ENCODE results near the gene ETS2. TPM values are rescaled to one million over a fixed set of nuclear protein-coding genes. Genes with fewer than 3 reads are reported as not detected.

Gene ETS2
- total and polyA plus RNA-seq, 10 of the 15 experiments (the other 5 are each of a cell fraction or from before 2014, with no cell fraction given) = 0.52 to 8.6 (median 3.8) TPM

DNA sequence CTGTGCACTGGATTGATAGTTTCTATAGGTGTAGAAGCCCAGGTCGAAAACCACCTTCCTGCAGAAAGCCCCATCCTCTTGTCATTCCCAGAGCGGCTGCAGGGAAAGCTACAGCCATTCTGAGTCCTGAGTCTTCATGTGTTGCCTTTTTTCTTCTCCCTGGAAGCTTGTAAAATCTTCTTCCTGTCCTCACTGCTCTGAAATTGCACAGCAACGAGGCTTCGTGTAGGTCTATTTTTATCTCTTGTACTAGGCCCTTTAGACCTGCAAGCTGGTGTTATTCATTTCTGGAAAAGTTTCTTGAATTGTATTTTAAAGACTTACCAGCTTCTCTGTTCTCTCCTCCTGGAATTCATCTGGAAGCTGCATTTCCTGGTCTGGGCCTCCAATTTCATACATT, 44.2 kb upstream of the ETS2 start:
- FAIRE-seq (no peak), ATAC-seq (no peak), DNase-seq (ENCODE audit: low read depth, low spot score) (no peak)
- RAD21 ChIA-PET (ENCODE audit: unreplicated experiment) = interaction anchor here (0.6 kb wide), 1 partner anchor 34 kb away, joined by 3 read pairs; no protein-coding TSS in a partner anchor
- no peaks in the 10 kb centered on the region for H3K79me2 ChIP-seq (ENCODE audit: control insufficient read depth, insufficient read depth, low read length)
- H3K9ac ChIP-seq (ENCODE audit: control insufficient read depth, insufficient read depth, low read length) = no peak overlapping the region
- WGBS (ENCODE audit: insufficient coverage, insufficient replicate concordance, low lambda C conversion rate, missing lambda C conversion rate) = 25% methylated on average over 4 of the region's 4 CpGs
- intact Hi-C loops (cut with micrococcal nuclease; ENCODE audit: unreplicated experiment) = no loop called here
- peaks cover 6% of the 10 kb centered on the region; the same call in 2 of the 3 replicates for H3K9me3 ChIP-seq (replicated peaks; ENCODE audit: control insufficient read depth, insufficient read depth, low read length)
- H2AFZ ChIP-seq (ENCODE audit: control insufficient read depth, low read depth, low read length) = no peak overlapping the region
- no peaks in the 10 kb centered on the region for H3K27me3 ChIP-seq (replicated peaks in 1 of 2; ENCODE audit: control insufficient read depth in 2 of 2, insufficient read depth in 2 of 2, low read length in 1 of 2)
- H3K27ac ChIP-seq (ENCODE audit: control insufficient read depth, insufficient read depth) = no peak overlapping the region
- POLR2A ChIA-PET = no interaction called here
- in situ Hi-C loops (cut with MboI) = no loop called here
- SMC1A ChIA-PET (ENCODE audit: uncharacterized antibody, unreplicated experiment) = no interaction called here
- H3K36me3 ChIP-seq (ENCODE audit: control insufficient read depth in 2 of 2, insufficient read depth in 2 of 2, low read length in 1 of 2) = no peaks in the 10 kb centered on the region
- no TSS peak for BruUV-seq (replicated peaks)
- no peak overlapping the region for H3K4me2 ChIP-seq (ENCODE audit: control insufficient read depth, insufficient read depth)
- H3K4me1 ChIP-seq (ENCODE audit: control insufficient read depth, insufficient read depth, low read length) = no peaks in the 10 kb centered on the region
- no peak for TF ChIP-seq TCF12 (IDR thresholded peaks at IDR 0.05; ENCODE audit: low read depth, low read length)
- no peak for TF ChIP-seq ZNF24 (IDR thresholded peaks at IDR 0.05)
- TF ChIP-seq, protein P1, sequence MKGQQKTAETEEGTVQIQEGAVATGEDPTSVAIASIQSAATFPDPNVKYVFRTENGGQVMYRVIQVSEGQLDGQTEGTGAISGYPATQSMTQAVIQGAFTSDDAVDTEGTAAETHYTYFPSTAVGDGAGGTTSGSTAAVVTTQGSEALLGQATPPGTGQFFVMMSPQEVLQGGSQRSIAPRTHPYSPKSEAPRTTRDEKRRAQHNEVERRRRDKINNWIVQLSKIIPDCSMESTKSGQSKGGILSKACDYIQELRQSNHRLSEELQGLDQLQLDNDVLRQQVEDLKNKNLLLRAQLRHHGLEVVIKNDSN (IDR thresholded peaks at IDR 0.05; ENCODE audit: borderline replicate concordance, extremely low read length, insufficient read depth, low read depth, low read length) = no peak
- no peak for TF ChIP-seq SPI1 (IDR thresholded peaks at IDR 0.05; ENCODE audit: borderline replicate concordance, insufficient read depth, low read depth, low read length)
- no peaks in the 10 kb centered on the region for H4K20me1 ChIP-seq (ENCODE audit: control insufficient read depth, insufficient read depth)
- CTCF ChIA-PET = interaction anchor here (0.9 to 1.0 kb wide), 2 partner anchors 8 to 27 kb away, joined by 3 read pairs; no protein-coding TSS in a partner anchor
- no peak overlapping the region for H3K4me3 ChIP-seq

DNA sequence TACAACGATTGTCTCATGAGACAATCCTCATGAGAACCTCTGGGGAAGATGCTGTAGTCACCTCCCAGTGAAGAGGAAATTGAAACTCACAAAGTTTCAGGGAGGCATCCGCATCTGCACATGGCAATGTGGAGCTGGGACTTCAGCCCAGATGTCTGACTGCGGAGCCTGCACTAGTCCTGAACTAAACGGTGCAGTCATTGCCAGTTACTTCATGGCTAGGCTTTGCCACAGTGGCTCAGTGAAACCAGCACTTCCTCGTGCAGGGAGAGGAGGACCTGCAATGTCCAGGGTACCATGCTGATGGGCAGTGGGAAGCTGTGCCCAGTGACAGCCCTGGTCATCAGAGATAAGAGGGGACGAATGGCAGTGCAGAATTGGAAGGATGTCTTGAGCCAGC, 40.7 kb upstream of the ETS2 start:
- Histone ChIP-seq H3K9me3 (replicated peaks; ENCODE audit: control insufficient read depth, insufficient read depth, low read length) (peaks cover 6% of the 10 kb centered on the region; the same call in 2 of the 3 replicates), H3K36me3 (ENCODE audit: control insufficient read depth in 2 of 2, insufficient read depth in 2 of 2, low read length in 1 of 2) (no peaks in the 10 kb centered on the region), H3K4me1 (ENCODE audit: control insufficient read depth, insufficient read depth, low read length) (peaks cover 10% of the 10 kb centered on the region), H3K4me3 (no peak overlapping the region), H3K27me3 (replicated peaks in 1 of 2; ENCODE audit: control insufficient read depth in 2 of 2, insufficient read depth in 2 of 2, low read length in 1 of 2) (no peaks in the 10 kb centered on the region), H4K20me1 (ENCODE audit: control insufficient read depth, insufficient read depth) (no peaks in the 10 kb centered on the region), H3K79me2 (ENCODE audit: control insufficient read depth, insufficient read depth, low read length) (no peaks in the 10 kb centered on the region), H2AFZ (ENCODE audit: control insufficient read depth, low read depth, low read length) (no peak overlapping the region), H3K9ac (ENCODE audit: control insufficient read depth, insufficient read depth, low read length) (no peak overlapping the region), H3K4me2 (ENCODE audit: control insufficient read depth, insufficient read depth) (no peak overlapping the region), H3K27ac (ENCODE audit: control insufficient read depth, insufficient read depth) (no peak overlapping the region)
- TF ChIP-seq, protein P2, sequence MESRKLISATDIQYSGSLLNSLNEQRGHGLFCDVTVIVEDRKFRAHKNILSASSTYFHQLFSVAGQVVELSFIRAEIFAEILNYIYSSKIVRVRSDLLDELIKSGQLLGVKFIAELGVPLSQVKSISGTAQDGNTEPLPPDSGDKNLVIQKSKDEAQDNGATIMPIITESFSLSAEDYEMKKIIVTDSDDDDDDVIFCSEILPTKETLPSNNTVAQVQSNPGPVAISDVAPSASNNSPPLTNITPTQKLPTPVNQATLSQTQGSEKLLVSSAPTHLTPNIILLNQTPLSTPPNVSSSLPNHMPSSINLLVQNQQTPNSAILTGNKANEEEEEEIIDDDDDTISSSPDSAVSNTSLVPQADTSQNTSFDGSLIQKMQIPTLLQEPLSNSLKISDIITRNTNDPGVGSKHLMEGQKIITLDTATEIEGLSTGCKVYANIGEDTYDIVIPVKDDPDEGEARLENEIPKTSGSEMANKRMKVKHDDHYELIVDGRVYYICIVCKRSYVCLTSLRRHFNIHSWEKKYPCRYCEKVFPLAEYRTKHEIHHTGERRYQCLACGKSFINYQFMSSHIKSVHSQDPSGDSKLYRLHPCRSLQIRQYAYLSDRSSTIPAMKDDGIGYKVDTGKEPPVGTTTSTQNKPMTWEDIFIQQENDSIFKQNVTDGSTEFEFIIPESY (IDR thresholded peaks at IDR 0.05) = no peak
- TF ChIP-seq CBFB (IDR thresholded peaks at IDR 0.05; ENCODE audit: low read depth) = no peak
- intact Hi-C loops (cut with micrococcal nuclease; ENCODE audit: unreplicated experiment) = no loop called here
- ChIA-PET CTCF (no interaction called here), POLR2A (no interaction called here), RAD21 (ENCODE audit: unreplicated experiment) (no interaction called here), SMC1A (ENCODE audit: uncharacterized antibody, unreplicated experiment) (no interaction called here)
- FAIRE-seq = no peak
- no peak for DNase-seq (ENCODE audit: low read depth, low spot score)
- WGBS (ENCODE audit: insufficient coverage, insufficient replicate concordance, low lambda C conversion rate, missing lambda C conversion rate) = 52% methylated on average over 6 of the region's 6 CpGs
- no peak for ATAC-seq
- BruUV-seq (replicated peaks) = no TSS peak
- in situ Hi-C loops (cut with MboI) = no loop called here
